Stimulated activated CD8-positive, alpha-beta memory T cell treated with anti-CD3 and anti-CD28 coated beads, Interleukin-15, amount 100 ng/mL, for 4 hours (primary cell): ENCODE results near the gene UBE3C.

Experiments used
- DNase-seq, 2 donors: peaks; one replicate each; pipeline ENCODE4 v3.0.0-alpha.2; 2020; ENCODE audit warnings: low read depth in 2 of 2

Gene UBE3C

DNA sequence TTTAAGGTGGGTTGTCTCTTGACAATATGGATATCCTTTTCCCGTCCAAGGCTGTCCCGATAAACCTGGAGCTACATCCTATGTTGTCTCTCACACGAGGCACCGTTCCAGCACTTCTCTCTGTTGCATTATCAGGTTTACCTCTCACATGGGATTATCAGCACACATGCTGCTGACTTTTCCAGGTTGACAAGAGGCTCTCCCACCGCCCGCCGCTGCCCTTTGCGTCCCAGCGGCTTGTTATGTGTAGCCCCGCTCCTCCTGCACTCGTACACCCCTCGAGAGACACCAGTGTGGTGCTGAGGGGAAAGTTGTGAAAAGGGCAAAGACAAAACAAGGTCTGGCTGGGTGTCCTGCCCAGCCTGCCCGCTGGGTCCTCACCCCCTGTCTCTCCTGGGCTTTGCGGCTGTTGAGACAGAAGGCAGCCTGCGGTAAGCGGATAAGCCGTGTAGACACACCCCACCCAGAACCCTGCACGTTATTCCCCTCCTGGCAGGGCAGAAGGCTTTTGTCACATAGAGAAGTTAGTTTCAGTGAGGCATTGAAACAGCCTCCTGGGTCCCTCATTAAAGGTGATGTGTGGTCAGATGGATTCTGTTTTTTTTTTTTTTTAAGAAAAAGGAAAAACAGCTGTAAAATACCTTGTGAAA, 38.7 kb downstream of the UBE3C start:
- DNase-seq, result no peak

DNA sequence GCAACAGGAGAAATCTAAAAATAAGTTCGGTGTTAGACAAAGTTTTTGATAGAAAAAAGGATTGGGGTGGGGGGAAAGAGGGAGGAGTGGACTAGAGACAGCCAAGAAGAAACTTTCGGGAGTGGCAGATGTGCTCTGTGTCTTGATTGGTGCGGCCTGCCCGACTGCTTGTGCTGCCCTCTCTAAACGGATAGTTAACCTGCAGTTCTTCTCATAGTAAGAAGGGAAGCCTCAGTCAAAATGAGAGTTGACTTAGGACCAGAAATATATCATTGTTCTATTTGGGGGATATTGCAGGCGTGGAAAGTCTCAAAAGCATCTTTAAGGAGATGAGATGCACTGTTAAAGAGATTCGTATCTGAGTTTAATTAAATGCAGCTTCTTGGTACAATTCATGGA, 39.3 kb downstream of the UBE3C start:
- no peak for DNase-seq

DNA sequence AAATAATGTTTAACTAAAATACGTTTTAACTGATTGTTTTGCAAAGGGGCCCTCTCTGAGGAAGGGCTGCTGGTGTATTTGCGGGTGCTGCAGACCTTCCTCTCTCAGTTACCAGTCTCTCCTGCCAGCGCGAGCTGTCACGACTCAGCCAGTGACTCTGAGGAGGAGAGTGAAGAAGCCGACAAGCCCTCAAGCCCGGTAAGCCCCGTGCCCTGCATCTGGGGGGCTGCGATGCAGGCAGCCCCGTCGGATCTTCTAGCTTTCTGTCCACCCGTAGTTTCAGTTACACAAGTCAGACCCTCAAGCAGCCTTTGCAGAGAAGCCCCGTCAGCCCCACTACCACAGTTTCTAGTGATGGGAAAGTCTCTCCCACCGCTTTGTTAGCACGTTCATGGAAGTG, 45.1 kb downstream of the UBE3C start:
- DNase-seq, result no peak

DNA sequence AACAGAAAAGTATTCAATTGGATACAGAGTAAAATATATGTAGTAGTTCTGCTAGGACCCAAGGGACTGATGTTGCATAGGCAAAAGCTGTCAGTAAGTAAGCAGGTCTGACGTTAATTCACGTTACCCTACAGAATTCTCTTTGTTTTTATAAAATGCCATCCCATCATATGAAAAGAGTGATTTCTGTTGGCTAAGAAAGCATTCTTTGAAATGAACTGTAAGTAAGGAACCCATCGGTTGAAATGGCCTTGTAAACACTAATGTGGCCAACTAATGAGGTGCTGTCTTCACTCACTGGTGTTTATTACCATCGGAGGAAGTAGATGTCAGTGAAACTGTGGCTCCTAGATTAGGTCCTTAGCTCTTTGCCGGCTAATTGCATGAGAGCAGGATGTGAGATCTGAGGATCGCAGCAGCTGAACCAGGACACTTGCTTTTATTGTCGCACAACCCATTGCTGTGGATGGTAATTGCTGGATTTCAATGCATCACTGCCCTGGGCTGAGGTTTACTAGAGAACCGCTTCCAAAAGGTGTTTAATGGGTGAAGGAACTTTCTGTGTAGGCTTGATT, 49.5 kb downstream of the UBE3C start:
- DNase-seq, result no peak

DNA sequence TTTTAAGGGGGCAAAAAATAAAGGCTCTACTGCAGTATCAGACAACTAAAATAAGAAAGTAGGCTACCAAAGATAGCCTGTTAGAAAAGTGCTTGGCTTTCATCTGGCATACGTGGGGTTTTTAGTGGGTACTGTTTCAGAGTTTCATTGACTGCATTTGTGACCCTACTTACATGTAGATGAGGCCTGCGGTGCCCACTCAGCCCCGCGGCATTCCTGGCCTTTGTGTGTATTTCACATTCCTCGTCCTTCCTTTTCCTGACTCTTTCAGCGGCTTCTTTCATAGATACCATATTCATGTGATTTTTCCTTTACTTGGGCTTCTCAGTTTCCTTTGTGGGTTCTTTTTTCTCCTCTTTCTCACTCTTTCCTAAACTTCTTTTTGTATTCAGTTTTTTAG, 50.7 kb downstream of the UBE3C start:
- no peak for DNase-seq

DNA sequence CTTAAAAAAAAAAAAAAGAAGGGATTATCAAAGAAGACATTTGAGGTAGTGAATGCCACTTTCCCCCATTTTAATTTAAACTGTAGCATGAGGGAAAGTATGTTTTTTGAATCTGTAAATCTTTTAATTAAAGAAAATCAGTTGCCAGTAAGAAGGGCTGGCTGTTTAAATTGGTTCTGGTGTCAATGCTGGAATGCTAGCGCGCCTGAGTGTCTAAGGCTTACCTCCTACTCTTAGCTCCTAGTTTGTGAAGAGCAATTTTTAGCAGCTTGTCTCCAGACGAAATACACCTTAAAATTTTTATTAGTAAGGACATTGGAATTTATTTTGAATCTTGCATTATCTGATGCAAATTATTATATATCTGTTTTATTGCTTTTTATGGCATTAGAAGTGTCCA, 54.1 kb downstream of the UBE3C start:
- DNase-seq, result no peak

DNA sequence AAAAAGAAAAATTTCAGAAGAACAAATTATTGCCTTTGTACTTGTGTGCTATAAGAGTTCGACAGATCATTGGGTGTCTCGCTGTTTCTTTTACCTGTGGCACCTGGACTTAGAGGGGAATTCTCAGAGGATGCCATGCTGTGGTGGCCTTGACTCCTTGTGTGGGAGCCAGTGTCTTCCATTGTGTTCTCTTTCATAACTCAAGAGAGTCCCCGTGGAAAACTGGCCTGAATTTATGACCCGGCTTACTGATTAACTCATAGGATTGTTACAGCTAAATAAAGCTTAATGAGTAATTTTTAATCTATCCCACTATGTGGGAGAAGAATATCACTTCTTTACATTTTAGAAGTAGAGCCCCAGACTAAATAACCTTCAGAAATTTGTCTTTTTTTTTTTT, 54.5 kb downstream of the UBE3C start:
- no peak for DNase-seq

DNA sequence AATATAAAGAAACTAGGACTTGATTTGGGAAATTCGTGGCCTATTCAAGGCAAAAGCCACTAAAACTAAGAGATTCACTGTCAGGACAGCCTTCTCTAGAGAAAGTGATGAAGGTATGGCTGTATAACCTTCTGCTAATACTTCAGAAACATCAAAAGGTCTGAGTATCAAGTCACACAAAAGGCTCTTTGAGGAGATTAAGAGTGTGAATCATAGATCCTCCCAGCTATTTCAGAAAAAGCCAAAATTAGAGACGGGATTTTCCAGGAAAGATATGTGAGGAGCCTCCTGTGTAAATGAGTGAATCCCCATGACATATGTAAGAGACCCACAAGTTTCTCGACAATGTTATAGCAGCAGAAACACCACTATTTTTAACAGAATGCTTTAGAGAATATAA, 56.2 kb downstream of the UBE3C start:
- no peak for DNase-seq

DNA sequence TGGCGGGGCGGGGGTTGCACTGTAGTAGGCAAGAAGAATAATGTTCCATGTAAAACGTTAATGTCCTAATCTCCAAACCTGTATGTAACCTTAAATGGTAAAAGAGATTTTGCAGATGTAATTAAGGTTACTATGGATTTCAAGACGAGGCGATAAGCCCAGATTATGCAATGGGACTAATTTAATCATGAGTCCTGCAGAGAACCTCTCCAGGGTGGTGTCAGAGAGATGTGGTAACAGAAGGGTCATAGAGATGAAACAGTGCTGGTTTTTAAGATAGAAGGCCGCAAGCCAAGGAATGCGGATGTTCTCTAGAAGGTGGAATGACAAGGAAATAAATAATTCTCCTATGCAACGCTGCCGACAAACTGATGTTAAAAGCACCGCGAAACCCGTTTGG, 57.1 kb downstream of the UBE3C start:
- DNase-seq, result no peak

DNA sequence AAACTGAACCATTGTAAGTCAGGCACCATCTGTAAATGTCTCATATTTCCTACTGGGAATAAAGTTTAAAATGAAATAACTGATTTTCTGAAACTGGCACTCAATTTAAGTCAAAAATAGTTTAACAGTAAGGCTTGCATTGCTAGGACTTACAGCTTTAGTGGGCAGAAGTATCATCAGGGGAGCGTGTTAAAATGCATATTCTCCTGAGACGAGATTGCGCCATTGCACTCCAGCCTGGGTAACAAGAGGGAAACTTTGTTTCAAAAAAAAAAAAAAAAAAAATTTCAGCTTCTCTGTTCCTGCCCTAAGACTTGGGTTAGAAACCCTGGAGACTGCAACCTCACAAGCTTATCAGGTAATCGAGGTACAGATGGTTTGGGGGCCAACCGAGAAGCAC, 65.4 kb downstream of the UBE3C start:
- DNase-seq, result no peak

DNA sequence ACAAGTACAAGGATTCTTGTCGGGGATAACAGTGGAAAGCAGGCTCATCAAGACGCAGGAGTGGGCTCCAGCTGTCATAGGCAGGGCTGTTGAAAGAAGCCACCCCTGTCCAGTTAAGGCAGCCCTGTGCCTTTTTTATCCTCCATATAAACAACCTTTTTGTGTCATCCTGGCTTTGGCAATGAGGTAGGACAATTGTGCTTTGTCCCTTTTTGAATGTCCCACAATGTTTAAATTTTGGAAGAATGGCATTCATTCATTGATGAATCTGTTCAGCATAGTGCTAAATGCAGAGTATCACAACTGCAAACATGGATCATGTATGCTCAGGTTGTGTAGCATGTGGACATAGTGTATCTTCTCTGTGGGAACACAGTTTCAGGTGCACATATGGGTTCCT, 66.7 kb downstream of the UBE3C start:
- no peak for DNase-seq

DNA sequence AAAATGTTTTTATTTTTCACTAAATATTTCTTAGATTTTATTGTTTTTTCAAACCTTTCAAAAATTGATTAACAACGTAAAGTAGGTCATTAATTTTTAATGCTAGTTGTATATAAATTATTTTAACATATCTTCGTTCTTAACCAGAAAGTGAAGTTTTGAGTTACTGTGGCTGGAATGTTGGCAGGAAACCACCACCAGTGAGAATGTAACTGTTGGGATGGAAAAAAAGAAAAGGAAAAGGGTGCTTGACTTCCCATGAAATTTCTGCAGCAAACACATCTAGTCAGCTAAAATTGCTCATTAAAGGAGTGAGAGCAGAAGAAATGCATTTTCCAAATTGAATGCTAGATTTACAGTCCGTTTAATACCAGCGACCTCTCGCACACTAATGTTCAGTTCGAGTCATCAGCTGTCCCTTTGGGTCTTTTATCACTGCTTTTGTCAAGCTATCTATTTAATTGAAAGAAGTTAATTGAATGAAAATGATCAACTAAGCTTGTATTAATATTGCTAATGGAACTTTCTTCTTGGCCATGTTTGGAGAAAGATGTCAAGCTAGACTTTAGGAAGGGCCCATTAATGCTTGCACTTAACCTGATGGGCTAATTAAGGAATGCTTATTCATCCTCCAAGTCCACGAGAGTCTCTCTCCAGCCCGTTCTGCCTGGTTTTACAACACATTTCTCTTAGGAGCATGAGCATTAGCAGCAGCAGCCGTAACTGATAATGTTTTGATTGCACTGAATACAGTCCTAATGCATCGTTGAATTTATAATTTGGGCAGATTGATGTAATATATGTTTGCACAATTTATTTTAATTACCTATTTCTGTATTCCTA, 70.1 kb downstream of the UBE3C start:
- no peak for DNase-seq

DNA sequence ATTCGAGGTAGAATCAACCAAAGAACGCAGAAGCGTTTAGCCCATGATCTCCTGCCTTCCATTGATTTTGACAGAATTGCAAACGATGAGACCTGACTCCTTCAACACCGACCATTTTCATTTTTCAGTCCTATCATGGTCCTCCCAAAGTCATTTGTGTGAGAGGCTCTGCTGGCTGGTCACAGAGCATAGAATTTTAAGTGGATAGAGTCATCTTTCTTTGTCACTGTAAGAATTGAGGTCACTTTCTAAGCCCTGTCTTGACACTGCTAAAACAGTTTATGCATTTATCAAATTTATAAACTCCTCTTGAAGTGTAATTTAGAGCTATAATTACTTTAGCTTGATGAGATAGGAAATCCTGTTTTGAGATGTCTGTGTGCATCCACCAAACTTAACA, 72.0 kb downstream of the UBE3C start:
- no peak for DNase-seq

DNA sequence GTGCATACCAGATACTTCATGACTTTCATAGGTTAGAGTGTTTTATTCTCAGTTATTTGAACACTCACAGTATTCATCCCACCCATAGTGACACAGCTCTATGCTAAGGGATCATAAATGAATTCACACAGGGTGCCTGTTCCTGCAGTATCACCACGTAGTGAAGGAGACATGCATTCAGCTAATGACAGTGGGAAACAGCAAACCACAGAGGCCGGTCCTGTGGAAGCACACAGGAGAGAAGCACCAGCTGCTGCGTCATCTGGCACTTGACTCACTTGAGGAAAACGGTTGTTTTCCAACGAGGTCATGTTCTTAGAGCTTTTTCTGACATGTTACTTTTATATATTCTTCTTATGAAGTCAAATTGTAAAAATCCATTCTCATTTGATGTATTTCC, 73.0 kb downstream of the UBE3C start:
- DNase-seq, result no peak

DNA sequence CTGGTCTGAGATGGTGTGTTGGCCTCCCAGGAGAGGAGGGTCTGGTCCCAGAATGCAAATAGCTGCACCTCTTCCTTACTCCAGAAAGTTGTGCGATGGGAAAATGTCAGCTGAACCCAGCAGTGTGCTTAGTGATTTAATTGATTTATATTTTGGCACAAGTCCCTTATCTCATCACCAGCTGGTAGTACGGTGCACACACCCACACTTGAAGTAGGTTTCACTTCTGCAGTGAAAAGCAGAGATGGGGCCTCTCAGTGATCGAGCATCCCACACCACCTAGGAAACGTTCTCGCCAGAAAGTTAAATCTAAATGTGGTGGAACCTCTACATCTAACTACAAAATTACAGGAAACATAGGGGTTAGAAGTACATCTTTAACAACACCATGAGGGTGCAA, 80.4 kb downstream of the UBE3C start:
- DNase-seq, result no peak

DNA sequence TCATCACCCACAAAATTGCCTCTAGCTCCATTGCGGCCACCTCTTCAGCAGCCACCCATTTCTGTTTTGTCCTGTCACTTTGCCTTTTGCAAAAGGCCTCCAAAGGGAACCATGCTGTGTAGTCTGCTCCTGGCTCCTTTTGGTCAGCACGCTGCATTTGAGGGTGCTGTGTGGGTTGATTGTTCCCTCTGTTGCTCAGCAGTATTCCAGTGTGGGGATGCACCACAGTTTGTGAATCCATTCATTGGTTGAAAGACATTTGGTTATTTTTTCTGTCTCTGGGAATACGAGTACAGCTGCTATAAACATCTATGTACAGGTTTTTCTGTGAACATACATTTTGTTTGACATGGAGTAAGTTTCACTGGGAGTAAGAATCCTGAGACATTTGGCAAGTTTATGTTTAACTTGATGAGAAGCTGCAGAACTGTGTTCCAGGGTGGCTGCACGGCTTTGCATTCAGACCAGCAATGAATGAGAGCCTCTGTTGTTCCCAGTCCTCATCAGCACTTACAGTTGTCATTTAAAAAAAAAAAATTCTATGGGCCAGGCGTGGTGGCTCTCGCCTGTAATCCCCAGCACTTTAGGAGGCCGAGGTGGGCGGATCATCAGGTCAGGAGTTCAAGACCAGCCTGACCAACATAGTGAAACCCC, 82.3 kb downstream of the UBE3C start:
- DNase-seq, result no peak

DNA sequence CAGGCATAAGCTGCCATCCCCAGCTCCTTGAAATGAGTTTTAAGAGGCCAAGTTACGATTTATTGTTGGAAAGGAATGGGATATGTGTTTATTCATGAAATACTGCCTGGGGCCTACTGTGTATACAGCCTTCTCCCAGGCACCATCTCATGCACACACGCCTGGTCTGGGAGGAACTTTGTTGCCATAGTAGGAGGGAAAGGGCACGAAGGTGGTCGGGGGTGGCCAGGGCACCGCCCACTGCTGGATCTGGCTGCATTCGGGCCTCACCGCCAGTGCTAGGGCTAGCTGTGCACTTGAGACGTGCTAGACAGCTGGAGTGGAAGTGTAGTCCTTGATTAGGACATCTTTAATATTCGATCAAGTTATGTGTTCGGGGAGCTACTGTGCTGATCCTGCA, 84.0 kb downstream of the UBE3C start:
- DNase-seq, result no peak

DNA sequence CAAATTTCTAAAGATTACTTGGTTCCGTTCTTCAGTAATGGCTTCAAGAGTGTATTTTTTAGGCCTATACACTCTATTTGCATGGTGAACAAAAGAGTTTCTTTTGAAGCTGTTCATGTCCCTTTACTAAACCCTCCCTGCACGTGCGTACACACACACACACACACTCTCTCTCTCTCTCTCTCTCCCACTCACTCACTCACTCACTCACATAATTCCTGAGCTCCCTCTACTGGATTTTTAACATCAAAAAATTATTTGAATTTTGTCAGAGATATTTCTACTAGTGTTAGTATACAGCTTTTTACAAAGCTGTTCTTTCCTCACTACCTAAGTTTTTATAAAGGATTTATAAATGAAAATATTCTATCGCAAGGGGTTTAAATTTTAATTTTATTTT, 85.9 kb downstream of the UBE3C start:
- DNase-seq, result no peak

DNA sequence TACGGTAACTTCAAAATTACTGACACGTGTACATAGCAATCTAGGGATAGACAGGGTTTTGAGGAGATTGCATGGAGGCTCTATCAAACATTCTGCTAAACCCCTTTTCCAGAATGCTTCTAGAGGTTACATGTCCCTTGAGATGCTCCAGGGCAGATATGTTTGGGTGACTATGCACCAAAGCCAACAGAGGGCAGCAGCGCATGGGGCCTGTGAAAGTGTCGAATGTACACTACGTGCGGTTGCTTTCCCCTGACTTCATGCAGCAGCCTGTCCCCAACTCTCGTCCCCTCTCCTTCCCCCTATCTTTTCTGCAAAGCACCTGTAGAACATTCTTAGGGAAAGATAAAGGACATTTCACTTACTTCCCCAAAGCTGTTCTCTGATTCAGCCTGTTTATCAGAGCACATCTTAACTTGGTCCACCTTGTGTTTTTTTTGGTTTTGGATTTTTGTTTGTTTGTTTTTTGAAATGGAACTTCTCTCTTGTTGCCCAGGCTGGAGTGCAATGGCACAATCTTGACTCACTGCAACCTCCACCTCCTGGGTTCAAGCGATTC, 90.2 kb downstream of the UBE3C start:
- DNase-seq, result no peak

DNA sequence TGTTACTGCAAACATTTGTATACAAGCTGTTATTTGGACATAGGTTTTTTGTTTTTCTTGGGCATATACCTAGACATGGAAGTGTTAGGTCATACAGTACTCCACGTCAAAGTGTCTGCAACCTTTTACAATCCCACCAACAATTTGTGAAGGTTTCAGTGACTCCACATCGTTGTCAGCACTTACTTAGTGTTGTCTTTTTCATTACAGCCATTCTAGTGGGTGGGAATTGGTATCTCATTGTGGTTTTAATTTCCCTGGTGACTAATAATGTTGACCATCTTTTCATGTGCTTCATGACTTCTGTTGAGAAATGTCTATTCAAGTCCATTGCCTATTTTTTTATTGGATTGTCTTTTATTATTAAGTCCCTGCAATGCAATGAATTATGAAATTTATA, 95.0 kb downstream of the UBE3C start:
- DNase-seq, result no peak

DNA sequence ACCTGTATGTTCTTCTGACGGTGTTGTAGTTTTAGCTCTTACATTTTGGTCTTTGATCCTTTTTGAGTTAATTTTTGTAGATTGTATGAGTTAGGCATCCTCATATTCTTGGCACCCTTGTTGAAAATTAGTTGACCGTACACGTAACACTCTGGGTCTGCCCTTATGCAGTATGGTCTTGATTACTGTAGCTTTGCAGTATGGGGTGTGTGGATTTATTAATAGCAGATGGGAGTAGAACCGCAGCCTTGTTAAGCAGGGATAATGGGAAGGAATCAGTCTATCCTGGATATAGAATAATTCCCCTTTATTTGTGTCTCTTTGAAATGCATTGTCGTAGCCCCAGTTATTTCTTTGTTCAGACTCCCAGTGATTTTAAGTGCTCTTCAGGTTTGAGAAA, 95.5 kb downstream of the UBE3C start:
- no peak for DNase-seq
